Measurements from ENCODE around the gene ABCB10. TPM values are rescaled to one million over a fixed set of nuclear protein-coding genes. Genes with fewer than 3 reads are reported as not detected.

The ABCB10 gene
- 10 to 100 TPM; 14.1 to 31.9 (median 18.4) TPM for total RNA-seq
- polyA plus RNA-seq, result 1 to 10 TPM; 6.4 to 6.8 TPM
- total RNA-seq, result 27.3 reads per million, percentile 57 among the genes with 10 or more reads in this experiment

DNA sequence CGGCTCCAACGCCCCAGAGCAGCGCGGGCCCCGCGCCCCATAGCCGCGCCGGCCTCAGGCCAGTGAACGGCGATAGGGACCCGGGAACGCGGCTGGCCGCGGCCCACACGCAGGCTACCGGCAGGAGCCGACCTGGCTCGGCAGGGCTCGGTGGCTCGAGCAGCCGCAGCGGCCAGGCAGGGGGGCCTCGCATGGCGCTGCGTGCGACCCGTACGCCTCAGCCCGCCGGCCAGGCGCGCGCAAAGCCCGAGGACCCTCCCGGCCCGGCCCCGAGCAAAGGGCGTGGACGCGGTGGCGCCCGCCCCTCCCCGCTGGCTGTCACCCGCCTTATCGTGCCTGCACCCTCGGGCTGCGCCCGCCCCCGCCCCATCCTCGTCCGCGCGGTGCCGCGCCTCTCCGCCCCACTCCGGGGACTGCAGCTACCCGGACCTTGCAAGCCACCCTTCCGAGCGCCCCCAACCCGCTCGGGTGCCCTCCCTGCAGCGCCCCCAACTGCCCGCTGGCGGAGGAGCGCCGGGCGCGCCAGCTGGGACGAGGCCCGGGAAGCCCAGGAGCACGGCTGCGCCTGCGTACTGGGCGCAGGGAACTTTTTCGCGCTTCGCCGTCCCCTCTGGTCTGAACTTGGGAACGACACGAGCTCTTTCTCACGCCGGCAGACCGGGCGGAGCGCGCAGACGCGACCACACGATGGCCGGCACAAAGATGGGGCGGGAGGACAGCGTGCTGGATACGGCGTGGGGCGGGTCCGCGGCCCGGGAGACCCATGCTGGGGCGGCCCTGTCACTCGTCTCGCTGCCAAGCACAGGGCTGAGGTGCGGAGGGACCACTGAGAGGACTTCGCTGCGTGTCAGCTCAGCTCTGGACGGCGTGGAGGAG lies at the start of gene ABCB10:
TSS of gene ABCB10 (minus strand) at position 248 of the 876 bp plus-strand sequence. CDS start at position 193, 55 bp downstream.
- H3K4me1 Mint-ChIP-seq, result peaks cover 38 to 46% (median 42%) of the 10 kb centered on the region in 7 donors
- peak within 1 kb of the TSS; percentile 64 to 92 (median 87) for H3K27ac Mint-ChIP-seq
- peak within 1 kb of the TSS; percentile 91 to 97 (median 95) for H3K4me3 Mint-ChIP-seq
- H3K27me3 Mint-ChIP-seq, result peaks cover 0 to 6% (median 0%) of the 10 kb centered on the region in 5 donors
- Histone ChIP-seq H3K4me1 (ENCODE audit: control insufficient read depth in 2 of 2, insufficient read depth in 2 of 2, low read length in 2 of 2) (peaks cover 15 to 16% of the 10 kb centered on the region in 2 donors), H3K4me3 (ENCODE audit: low read length) (peak within 1 kb of the TSS; percentile 88), H3K27ac (ENCODE audit: low read depth, low read length) (peak within 1 kb of the TSS; percentile 65), H3K36me3 (ENCODE audit: control insufficient read depth in 2 of 3, insufficient read depth in 3 of 3, low read length in 3 of 3) (no peaks in the 10 kb centered on the region), H3K9me3 (ENCODE audit: control insufficient read depth in 2 of 3, low read length in 3 of 3) (no peaks in the 10 kb centered on the region), H3K27me3 (ENCODE audit: control insufficient read depth in 2 of 2, insufficient read depth in 2 of 2, low read length in 2 of 2) (no peaks in the 10 kb centered on the region)
- POLR2A ChIA-PET, result interaction anchor here (0.6 to 2.5 kb wide), 4 partner anchors 22 to 216 kb away, joined by 4 to 49 read pairs (median 8); partner anchors contain the start of genes CCSAP, NUP133, TAF5L and URB2
- ATAC-seq (peak; percentile 85), DNase-seq (peak; percentile 68 to 96 (median 80))
- no peaks in the 10 kb centered on the region for H3K9me3 Mint-ChIP-seq
- H3K36me3 Mint-ChIP-seq, result peaks cover 0 to 2% (median 0%) of the 10 kb centered on the region in 5 donors
- CTCF ChIA-PET, result interaction anchor here (0.7 to 1.3 kb wide), 5 partner anchors 43 to 669 kb away, joined by 3 to 6 read pairs (median 4); no protein-coding TSS in a partner anchor
- intact Hi-C loops (cut with micrococcal nuclease), result loop anchor here (1.0 to 5.0 kb wide), 8 partner anchors 50 to 1084 kb away; partner anchors contain the start of genes GALNT2 (in 2 of the 2), TAF5L (in 2 of the 2), URB2 (in 2 of the 2) and COG2 (in 1 of the 2)

DNA sequence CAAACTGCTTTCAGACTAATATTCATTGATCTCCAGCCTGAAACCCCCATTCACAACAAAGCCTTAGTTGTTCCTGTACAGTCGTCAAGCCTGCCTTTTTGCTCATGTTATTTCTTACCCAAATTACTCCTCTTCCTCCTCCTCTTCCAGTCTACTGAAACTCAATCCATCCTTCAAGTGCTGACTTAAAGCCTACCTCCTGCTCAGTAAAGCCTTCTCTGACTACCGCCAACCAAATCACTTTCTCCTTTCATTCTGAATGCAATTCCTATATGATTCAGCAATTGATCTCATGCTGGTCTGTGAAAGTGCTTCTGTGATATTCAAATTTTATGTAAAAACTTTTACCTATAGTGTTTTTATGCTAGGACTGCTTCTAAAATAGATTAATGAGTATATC lies 48.9 kb upstream of the ABCB10 start:
- DNase-seq (no peak), ATAC-seq (no peak)
- H3K9me3 ChIP-seq (ENCODE audit: control insufficient read depth in 2 of 3, low read length in 3 of 3), result no peaks in the 10 kb centered on the region
- peaks cover 0 to 7% (median 0%) of the 10 kb centered on the region in 7 donors for H3K4me1 Mint-ChIP-seq
- H3K4me1 ChIP-seq (ENCODE audit: control insufficient read depth in 2 of 2, insufficient read depth in 2 of 2, low read length in 2 of 2), result no peaks in the 10 kb centered on the region
- ChIA-PET CTCF (no interaction called here), POLR2A (no interaction called here)
- H3K4me3 ChIP-seq (ENCODE audit: low read length), result no peak overlapping the region
- intact Hi-C loops (cut with micrococcal nuclease), result no loop called here
- no peak overlapping the region for H3K4me3 Mint-ChIP-seq
- H3K27ac Mint-ChIP-seq, result peak overlapping the region in 2 of 9 donors; percentile 5 to 37
- H3K27me3 ChIP-seq (ENCODE audit: control insufficient read depth in 2 of 2, insufficient read depth in 2 of 2, low read length in 2 of 2), result no peaks in the 10 kb centered on the region
- no peak overlapping the region for H3K27ac ChIP-seq (ENCODE audit: low read depth, low read length)
- no peaks in the 10 kb centered on the region for H3K9me3 Mint-ChIP-seq
- no peaks in the 10 kb centered on the region for H3K27me3 Mint-ChIP-seq
- peaks cover 17 to 69% (median 36%) of the 10 kb centered on the region in 3 experiments for H3K36me3 ChIP-seq (ENCODE audit: control insufficient read depth in 2 of 3, insufficient read depth in 3 of 3, low read length in 3 of 3)
- H3K36me3 Mint-ChIP-seq, result peaks cover 27 to 59% (median 46%) of the 10 kb centered on the region in 5 donors

GRCh38 chr1:229603371-229604005 lies 45.0 kb upstream of the ABCB10 start:
- Mint-ChIP-seq H3K27me3 (no peaks in the 10 kb centered on the region), H3K4me3 (no peak overlapping the region), H3K36me3 (peaks cover 18 to 51% (median 39%) of the 10 kb centered on the region in 5 donors), H3K9me3 (no peaks in the 10 kb centered on the region), H3K27ac (no peak overlapping the region), H3K4me1 (peaks cover 0 to 7% (median 5%) of the 10 kb centered on the region in 7 donors)
- no peak overlapping the region for H3K4me3 ChIP-seq (ENCODE audit: low read length)
- DNase-seq, result no peak
- no peaks in the 10 kb centered on the region for H3K27me3 ChIP-seq (ENCODE audit: control insufficient read depth in 2 of 2, insufficient read depth in 2 of 2, low read length in 2 of 2)
- ChIA-PET POLR2A (no interaction called here), CTCF (no interaction called here)
- no peak overlapping the region for H3K27ac ChIP-seq (ENCODE audit: low read depth, low read length)
- H3K9me3 ChIP-seq (ENCODE audit: control insufficient read depth in 2 of 3, low read length in 3 of 3), result no peaks in the 10 kb centered on the region
- peaks cover 12 to 50% (median 12%) of the 10 kb centered on the region in 3 experiments for H3K36me3 ChIP-seq (ENCODE audit: control insufficient read depth in 2 of 3, insufficient read depth in 3 of 3, low read length in 3 of 3)
- no peak for ATAC-seq
- intact Hi-C loops (cut with micrococcal nuclease), result no loop called here
- H3K4me1 ChIP-seq (ENCODE audit: control insufficient read depth in 2 of 2, insufficient read depth in 2 of 2, low read length in 2 of 2), result no peaks in the 10 kb centered on the region

DNA sequence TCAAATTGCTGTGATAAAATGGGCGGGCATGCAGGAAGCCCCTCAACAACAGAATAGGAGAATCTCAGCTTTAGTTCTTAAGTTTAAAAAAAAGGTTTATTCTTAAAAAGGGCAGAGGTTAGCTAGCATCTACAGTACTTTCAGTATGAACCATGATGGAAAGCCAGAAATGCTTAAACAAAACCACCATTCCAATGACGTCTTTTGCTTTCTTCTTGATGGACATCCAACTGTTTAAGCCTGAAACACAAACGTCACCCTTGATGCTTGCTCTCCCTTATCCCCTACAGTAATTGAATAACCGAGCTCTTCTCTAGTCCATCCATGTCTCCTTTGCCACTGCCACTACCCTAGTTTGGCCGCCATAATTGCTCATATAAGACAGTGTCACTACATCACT lies 41.7 kb upstream of the ABCB10 start:
- H3K27ac Mint-ChIP-seq, result peak overlapping the region in 1 of 9 donors; percentile 34
- H3K4me1 Mint-ChIP-seq, result peaks cover 0 to 11% (median 7%) of the 10 kb centered on the region in 7 donors
- Histone ChIP-seq H3K27me3 (ENCODE audit: control insufficient read depth in 2 of 2, insufficient read depth in 2 of 2, low read length in 2 of 2) (no peaks in the 10 kb centered on the region), H3K4me3 (ENCODE audit: low read length) (no peak overlapping the region), H3K27ac (ENCODE audit: low read depth, low read length) (no peak overlapping the region), H3K4me1 (ENCODE audit: control insufficient read depth in 2 of 2, insufficient read depth in 2 of 2, low read length in 2 of 2) (no peaks in the 10 kb centered on the region), H3K9me3 (ENCODE audit: control insufficient read depth in 2 of 3, low read length in 3 of 3) (no peaks in the 10 kb centered on the region), H3K36me3 (ENCODE audit: control insufficient read depth in 2 of 3, insufficient read depth in 3 of 3, low read length in 3 of 3) (peaks cover 8 to 42% (median 12%) of the 10 kb centered on the region in 3 experiments)
- peaks cover 12 to 56% (median 40%) of the 10 kb centered on the region in 5 donors for H3K36me3 Mint-ChIP-seq
- intact Hi-C loops (cut with micrococcal nuclease), result no loop called here
- no peaks in the 10 kb centered on the region for H3K9me3 Mint-ChIP-seq
- ChIA-PET POLR2A (interaction anchor here (0.6 kb wide), 1 partner anchor 511 kb away, joined by 3 read pairs; no protein-coding TSS in a partner anchor), CTCF (no interaction called here)
- no peaks in the 10 kb centered on the region for H3K27me3 Mint-ChIP-seq
- ATAC-seq (no peak), DNase-seq (no peak)
- H3K4me3 Mint-ChIP-seq, result no peak overlapping the region

DNA sequence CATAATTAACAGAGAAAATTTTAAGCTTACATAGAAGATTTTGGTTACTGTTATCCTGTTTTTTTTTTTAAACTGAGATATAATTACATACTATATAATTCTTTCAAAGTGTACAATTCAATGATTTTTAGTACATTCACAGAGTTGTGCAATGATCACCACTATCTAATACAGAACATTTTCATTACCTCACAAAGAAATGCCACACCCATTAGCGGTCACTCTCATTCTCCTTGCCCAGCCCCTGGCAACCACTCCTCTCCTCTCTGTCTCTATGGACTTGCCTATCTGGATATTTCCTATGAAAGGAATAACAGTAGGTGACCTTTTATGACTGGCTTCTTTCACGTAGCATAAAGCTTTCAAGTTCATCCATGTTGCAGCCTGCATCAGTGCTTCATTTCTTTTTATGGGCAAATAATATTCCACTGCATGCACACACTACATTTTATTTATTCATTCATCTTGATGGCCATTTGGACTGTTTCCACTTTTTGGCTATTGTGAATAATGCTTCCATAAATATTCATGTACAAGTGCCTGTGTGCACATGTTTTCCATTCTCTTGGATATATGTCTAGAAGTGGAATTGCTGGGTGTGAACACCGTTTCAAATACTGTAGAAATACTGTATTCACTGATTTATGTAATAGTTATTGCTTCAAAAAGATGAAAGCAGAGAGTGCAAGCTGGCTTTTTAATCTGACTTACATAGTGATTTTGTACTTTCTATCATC lies 40.9 kb upstream of the ABCB10 start:
- Mint-ChIP-seq H3K27ac (no peak overlapping the region), H3K36me3 (peaks cover 12 to 61% (median 42%) of the 10 kb centered on the region in 5 donors), H3K4me3 (no peak overlapping the region), H3K9me3 (no peaks in the 10 kb centered on the region), H3K27me3 (no peaks in the 10 kb centered on the region), H3K4me1 (peaks cover 0 to 11% (median 7%) of the 10 kb centered on the region in 7 donors)
- no peak overlapping the region for H3K4me3 ChIP-seq (ENCODE audit: low read length)
- no peaks in the 10 kb centered on the region for H3K27me3 ChIP-seq (ENCODE audit: control insufficient read depth in 2 of 2, insufficient read depth in 2 of 2, low read length in 2 of 2)
- CTCF ChIA-PET, result no interaction called here
- ATAC-seq, result no peak
- no peak overlapping the region for H3K27ac ChIP-seq (ENCODE audit: low read depth, low read length)
- POLR2A ChIA-PET, result no interaction called here
- no peaks in the 10 kb centered on the region for H3K4me1 ChIP-seq (ENCODE audit: control insufficient read depth in 2 of 2, insufficient read depth in 2 of 2, low read length in 2 of 2)
- H3K9me3 ChIP-seq (ENCODE audit: control insufficient read depth in 2 of 3, low read length in 3 of 3), result no peaks in the 10 kb centered on the region
- no peak for DNase-seq
- peaks cover 12 to 47% (median 16%) of the 10 kb centered on the region in 3 experiments for H3K36me3 ChIP-seq (ENCODE audit: control insufficient read depth in 2 of 3, insufficient read depth in 3 of 3, low read length in 3 of 3)
- intact Hi-C loops (cut with micrococcal nuclease), result no loop called here

DNA sequence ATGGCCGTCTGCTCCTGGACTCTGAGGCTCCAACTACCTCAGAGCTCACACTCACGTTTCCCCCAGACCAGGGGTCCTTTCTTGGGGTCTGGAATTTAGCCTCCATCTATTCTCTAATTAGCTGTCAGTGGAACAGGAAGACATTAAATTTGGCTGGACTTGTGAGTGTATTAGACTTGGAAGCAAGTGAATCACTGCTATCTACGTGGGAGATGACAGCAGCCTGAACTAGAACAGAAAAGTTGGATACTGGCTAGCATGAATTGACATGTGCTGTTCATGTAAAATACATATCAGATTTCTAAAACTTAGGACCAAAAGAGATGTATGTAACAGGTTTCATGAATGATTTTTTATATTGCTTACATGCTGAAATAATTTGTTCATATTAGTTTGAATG lies 39.4 kb upstream of the ABCB10 start:
- Histone ChIP-seq H3K27me3 (ENCODE audit: control insufficient read depth in 2 of 2, insufficient read depth in 2 of 2, low read length in 2 of 2) (no peaks in the 10 kb centered on the region), H3K9me3 (ENCODE audit: control insufficient read depth in 2 of 3, low read length in 3 of 3) (no peaks in the 10 kb centered on the region), H3K4me1 (ENCODE audit: control insufficient read depth in 2 of 2, insufficient read depth in 2 of 2, low read length in 2 of 2) (no peaks in the 10 kb centered on the region), H3K27ac (ENCODE audit: low read depth, low read length) (no peak overlapping the region), H3K36me3 (ENCODE audit: control insufficient read depth in 2 of 3, insufficient read depth in 3 of 3, low read length in 3 of 3) (peaks cover 10 to 44% (median 16%) of the 10 kb centered on the region in 3 experiments), H3K4me3 (ENCODE audit: low read length) (no peak overlapping the region)
- no peaks in the 10 kb centered on the region for H3K27me3 Mint-ChIP-seq
- ATAC-seq, result no peak
- DNase-seq, result no peak
- peaks cover 12 to 70% (median 42%) of the 10 kb centered on the region in 5 donors for H3K36me3 Mint-ChIP-seq
- intact Hi-C loops (cut with micrococcal nuclease), result no loop called here
- H3K4me3 Mint-ChIP-seq, result no peak overlapping the region
- CTCF ChIA-PET, result no interaction called here
- no peaks in the 10 kb centered on the region for H3K9me3 Mint-ChIP-seq
- H3K4me1 Mint-ChIP-seq, result peaks cover 0 to 11% (median 7%) of the 10 kb centered on the region in 7 donors
- H3K27ac Mint-ChIP-seq, result peak overlapping the region in 2 of 9 donors; percentile 23 to 37
- POLR2A ChIA-PET, result no interaction called here

All from naive thymus-derived CD4-positive, alpha-beta T cell (primary cell).